ENCODE measurements around the gene UNC13B.

DNA sequence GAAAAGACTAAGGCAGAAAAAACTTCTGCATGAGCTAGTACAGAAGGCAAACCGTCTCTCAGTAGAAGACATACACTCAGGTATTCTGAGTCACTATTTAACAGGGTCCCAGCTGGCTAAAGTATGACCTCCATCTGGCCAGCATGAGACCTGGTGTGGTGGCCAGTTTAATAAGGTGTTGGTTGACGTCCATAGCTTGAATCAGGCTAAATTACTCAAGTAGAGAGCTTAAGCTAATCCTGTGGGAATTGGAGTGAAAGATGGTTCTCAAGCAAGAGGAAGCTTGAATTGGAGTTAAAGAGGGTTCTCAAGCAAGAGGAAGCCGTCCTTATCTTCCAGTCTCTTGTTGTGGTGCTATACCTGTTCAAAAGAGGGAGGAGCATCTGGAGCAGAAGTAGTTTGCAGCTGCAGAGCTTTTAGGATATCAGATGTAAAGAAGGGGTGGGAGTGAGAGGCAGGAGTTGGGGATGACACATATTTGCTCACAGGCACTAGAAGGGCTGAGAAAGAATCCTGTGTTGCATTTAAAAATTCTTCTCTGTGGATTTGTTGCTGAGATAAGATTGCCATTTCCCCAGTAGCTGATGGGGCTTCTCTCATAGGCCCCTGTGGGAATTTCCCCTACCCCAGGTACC, 192.0 kb downstream of the UNC13B start:
- no peak for TF ChIP-seq TAF1 (IDR thresholded peaks at IDR 0.05; ENCODE audit: low read depth)
- no peak for TF ChIP-seq CEBPB (IDR thresholded peaks at IDR 0.05)
- TF ChIP-seq REST (IDR thresholded peaks at IDR 0.05; ENCODE audit: low read depth): no peak
- TF ChIP-seq, protein P1, sequence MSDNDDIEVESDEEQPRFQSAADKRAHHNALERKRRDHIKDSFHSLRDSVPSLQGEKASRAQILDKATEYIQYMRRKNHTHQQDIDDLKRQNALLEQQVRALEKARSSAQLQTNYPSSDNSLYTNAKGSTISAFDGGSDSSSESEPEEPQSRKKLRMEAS (IDR thresholded peaks at IDR 0.05): no peak
- TF ChIP-seq YY1 (IDR thresholded peaks at IDR 0.05; ENCODE audit: low read depth): no peak
- no peak for TF ChIP-seq RAD21 (IDR thresholded peaks at IDR 0.05; ENCODE audit: low read depth)
- no peak for TF ChIP-seq NFIC (IDR thresholded peaks at IDR 0.05)
- no peak for TF ChIP-seq CREB1 (IDR thresholded peaks at IDR 0.05; ENCODE audit: low read depth)
